GM19025 (cell line): ENCODE measurements around the gene FAM76B.

Experiments
- ATAC-seq: cut with Tn5 transposase; IDR thresholded peaks from one replicate; pipeline ENCODE4 v1.9.1; 2021; ENCODE audit warnings: mild to moderate bottlenecking, low read depth, moderate library complexity; ENCODE audit not compliant: unreplicated experiment

The FAM76B gene

DNA sequence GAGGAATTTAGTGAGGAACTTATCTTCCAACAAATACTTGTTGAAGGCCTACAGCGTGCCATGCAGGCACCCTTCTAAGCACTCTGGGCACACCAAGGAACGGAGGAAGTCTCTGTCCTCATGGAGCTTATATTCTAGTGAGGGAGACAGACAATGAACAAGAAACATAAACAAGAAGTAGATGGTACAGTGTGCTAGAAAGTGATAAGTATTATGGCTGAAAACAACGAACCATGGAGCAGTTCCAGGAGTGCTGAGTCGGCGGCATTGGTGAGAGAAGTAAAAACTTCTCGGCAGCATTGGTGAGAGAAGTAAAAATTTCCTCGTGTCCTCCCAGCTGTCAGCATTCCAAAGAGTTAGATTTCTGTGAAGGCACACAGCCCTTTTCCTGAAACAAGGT, 53.2 kb downstream of the FAM76B start:
- no peak for ATAC-seq

- ATAC-seq: no peak
Observed at GRCh38 chr11:95734009-95734572, 55.5 kb downstream of the FAM76B start.

DNA sequence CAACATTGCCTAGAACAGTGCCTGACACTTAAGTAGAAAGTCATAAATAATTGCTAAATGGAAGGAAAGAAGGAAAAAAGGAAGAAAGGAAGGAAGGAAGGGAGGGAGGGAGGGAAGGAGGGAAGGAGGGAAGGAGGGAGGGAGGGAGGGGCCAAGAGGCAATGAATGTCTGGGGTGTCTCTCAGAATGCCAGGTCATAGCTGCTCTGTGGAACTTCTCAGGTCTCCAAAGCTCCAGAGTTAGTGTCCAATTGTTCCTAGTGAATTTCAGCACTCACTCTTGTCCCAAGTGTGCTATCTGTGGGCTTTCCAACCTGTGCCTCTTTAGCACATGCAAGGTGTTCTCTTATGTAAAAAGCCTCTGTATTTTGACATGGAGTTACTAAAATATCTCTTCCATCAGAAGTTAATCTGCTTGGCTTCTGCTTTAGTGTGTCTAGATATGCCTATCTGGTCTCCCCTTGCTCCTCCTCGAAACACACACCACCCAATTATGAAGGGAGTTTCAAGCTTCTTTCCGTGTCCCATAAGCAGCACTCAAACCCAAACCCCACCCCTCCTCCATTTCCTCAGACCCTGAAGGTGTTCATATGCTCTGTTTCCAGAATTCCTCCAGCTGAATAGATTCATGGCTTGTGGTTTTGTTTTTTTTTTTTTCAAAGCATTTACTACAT, 56.5 kb downstream of the FAM76B start:
- ATAC-seq: no peak

- ATAC-seq: no peak
Observed at GRCh38 chr11:95729462-95729861, 60.1 kb downstream of the FAM76B start.

DNA sequence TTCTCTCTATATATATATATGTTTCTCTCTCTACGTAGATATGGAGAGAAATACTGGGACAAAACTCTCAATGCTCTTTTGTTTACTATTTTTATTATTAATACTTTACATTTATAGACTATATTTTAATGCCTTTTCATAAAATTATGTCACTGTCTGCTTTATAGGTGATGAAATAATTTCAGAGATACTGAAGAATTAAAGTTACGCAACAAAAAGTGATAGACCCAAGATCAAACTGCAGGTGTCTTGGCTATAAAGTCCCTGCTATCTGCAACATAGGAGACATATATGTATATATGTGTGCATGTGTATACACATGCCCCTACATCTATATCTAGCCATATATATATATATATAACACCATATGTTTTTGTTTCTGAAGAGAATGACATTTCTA, 60.8 kb downstream of the FAM76B start:
- ATAC-seq: no peak

GRCh38 chr11:95728094-95728493, 61.5 kb downstream of the FAM76B start:
- no peak for ATAC-seq

DNA sequence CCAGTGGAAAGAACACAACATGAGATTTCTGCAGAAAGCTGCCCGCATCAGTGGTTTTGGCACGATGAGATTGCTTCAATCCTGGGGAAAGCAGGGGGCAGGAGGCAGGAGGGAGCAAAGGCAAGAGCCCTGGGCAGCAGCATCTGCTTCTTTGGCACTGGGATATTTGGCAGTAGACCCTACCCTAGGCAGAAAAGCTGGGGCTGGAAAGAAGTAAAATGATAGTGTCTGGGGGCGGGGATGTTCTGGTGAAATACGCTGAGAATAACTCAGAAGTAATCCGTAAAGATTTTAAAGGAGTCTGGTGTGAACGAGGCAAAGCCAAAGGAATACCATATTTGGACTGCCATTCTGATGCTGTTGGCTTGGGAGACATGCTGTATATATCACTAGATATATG, 62.0 kb downstream of the FAM76B start:
- no peak for ATAC-seq

DNA sequence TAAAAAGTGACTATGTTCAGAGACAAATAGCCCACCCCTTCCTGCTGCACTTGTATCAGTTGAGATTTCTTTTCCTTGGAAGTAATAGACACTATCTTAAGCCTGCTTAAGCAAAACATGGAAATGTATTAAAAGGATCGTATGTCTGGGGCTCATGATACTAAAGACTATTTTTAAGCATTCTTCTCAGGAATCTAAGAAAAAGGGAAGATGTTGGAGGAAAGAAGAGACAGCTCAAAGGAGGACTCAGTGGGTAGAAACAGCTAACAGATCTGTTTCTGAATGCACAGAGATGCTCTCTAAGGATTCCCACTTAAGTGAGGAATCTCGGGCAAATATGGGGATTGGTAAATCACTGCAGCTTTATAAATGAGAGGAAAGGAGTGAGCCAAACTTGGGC, 62.5 kb downstream of the FAM76B start:
- ATAC-seq: no peak

DNA sequence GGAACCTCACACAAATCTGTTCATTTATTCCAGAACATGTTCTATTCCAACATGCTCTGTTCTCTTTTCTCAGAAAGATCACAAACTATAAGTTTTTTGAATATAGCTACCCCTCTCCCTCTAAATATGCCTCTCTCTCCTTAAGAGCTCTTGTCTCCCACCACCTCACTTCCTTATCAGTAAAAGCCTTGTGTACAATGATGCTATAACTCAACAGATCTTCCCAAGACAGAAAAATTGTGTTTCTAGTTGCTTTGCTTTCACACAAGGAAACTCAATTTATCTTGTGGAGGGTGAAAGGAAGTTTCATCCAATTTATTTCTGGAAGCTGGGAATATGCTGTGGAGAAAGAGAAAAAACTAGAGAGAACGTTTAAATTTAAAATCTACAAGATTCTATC, 64.4 kb downstream of the FAM76B start:
- ATAC-seq: no peak

- no peak for ATAC-seq
Observed at GRCh38 chr11:95723361-95723942, 66.1 kb downstream of the FAM76B start.

DNA sequence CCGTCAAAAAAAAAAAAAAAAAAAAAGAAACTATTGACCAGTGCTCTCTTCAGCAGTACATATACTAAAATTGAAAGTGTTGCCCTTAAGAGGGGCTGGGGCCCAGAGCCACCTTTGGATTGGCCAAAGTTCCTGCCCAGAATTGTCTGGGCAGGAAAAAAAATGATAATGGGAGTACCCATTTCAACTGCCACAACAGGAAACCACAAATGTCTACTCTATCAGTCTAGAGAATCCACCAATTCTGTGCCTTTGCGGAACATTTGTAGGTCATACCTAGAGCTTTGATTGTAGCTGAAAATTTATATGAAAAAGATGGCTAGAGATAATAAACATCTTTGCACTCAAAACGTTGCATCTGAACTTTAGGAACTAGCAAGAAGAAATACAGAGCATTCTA, 69.4 kb downstream of the FAM76B start:
- no peak for ATAC-seq
